HCT116 (cell line): ENCODE results near the gene CADPS2. TPM values are rescaled to one million over a fixed set of nuclear protein-coding genes. Genes with fewer than 3 reads are reported as not detected.

Source experiments
- ATAC-seq: fragments of 200-7000 bp; cut with Tn5 transposase; 2 replicates; pipeline ENCODE4 v1.9.1; 2020; ENCODE audit warnings: mild to moderate bottlenecking, moderate library complexity
- BruUV-seq: library from RNA; stranded (reverse); fragments of 400-500 nt; replicated peaks from 2 replicates; lab custom pipeline; 2021; lab: Mats Ljungman, UMichigan
- CTCF ChIA-PET: fragments of 300-600 bp; sonication (Branson Sonifier 250); formaldehyde crosslinking; loops from one replicate; lab custom pipeline; 2021; ENCODE audit warnings: antibody characterized with exemption; lab: Charles Lee
- POLR2A ChIA-PET: fragments of 300-600, 350-600 bp; sonication (Branson Sonifier 250); formaldehyde crosslinking; loops from one replicate; lab custom pipeline; 2021; ENCODE audit warnings: antibody characterized with exemption; lab: Charles Lee
- RAD21 ChIA-PET, 2 experiments: fragments of 300-600 bp; sonication (Branson Sonifier 250); formaldehyde crosslinking; loops; one replicate each; lab custom pipeline; 2023; ENCODE audit warnings: low total read pairs in 2 of 2; ENCODE audit not compliant: uncharacterized antibody in 2 of 2, unreplicated experiment in 2 of 2, low non-redundant PET in 1 of 2; lab: Charles Lee
- DNase-seq: peaks from one replicate; pipeline ENCODE4 v3.0.0-alpha.2; 2010; ENCODE audit warnings: low read depth, low spot score
- H2AFZ ChIP-seq: fragments of 200-600 bp; shearing (Covaris generic), sonication (generic); 2 replicates; pipeline ENCODE4 v1.6.1; 2017; ENCODE audit warnings: low read depth, mixed run types, mixed read lengths, antibody characterized with exemption, low read length; ENCODE audit not compliant: poor library complexity, severe bottlenecking
- H3K27ac ChIP-seq: 2 replicates; pipeline ENCODE4 v1.5.1; 2012; ENCODE audit warnings: low read depth, low read length
- H3K27me3 ChIP-seq: fragments of 200-600 bp; sonication (generic); 2 replicates; pipeline ENCODE4 v1.6.1; 2016; ENCODE audit warnings: mixed run types, low read length, mixed read lengths; ENCODE audit not compliant: insufficient read depth
- H3K36me3 ChIP-seq, 2 experiments: fragments of 200-500 bp in 1 of 2; fragments of 200-600 bp in 1 of 2; sonication (Bioruptor generic) in 1 of 2; sonication (generic) in 1 of 2; 2 replicates each; pipeline versions ENCODE4 v1.5.1 to v1.6.1; 2014 to 2016; ENCODE audit warnings: low read length in 2 of 2, inconsistent platforms in 1 of 2, mixed read lengths in 1 of 2, mixed run types in 1 of 2; ENCODE audit not compliant: insufficient read depth in 2 of 2, control insufficient read depth in 1 of 2
- H3K4me1 ChIP-seq, 2 experiments: fragments of 200-600 bp in 1 of 2; sonication (generic) in 1 of 2; 2 replicates each; pipeline versions ENCODE4 v1.5.1 to v1.6.1; 2012 to 2017; ENCODE audit warnings: low read length in 2 of 2, inconsistent platforms in 1 of 2, mild to moderate bottlenecking in 1 of 2, mixed read lengths in 1 of 2, mixed run types in 1 of 2, moderate library complexity in 1 of 2; ENCODE audit not compliant: insufficient read depth in 2 of 2, control insufficient read depth in 1 of 2
- H3K4me2 ChIP-seq: fragments of 200-600 bp; sonication (generic); 2 replicates; pipeline ENCODE4 v1.6.1; 2017; ENCODE audit warnings: mixed run types, low read length, mixed read lengths
- H3K4me3 ChIP-seq, 2 experiments: fragments of 200-600 bp in 1 of 2; sonication (generic) in 1 of 2; replicated peaks in 1 of 2; 2 replicates each; pipeline ENCODE4 v1.5.1; 2011 to 2016; ENCODE audit warnings: low read length in 2 of 2, control low read depth in 1 of 2, low read depth in 1 of 2, mild to moderate bottlenecking in 1 of 2, mixed read lengths in 1 of 2, mixed run types in 1 of 2
- H3K79me2 ChIP-seq: fragments of 200-600 bp; sonication (generic); 2 replicates; pipeline ENCODE4 v1.6.1; 2017; ENCODE audit warnings: mild to moderate bottlenecking, mixed run types, low read length, moderate library complexity, mixed read lengths; ENCODE audit not compliant: insufficient read depth
- H3K9ac ChIP-seq: fragments of 200-600 bp; sonication (generic); 2 replicates; pipeline ENCODE4 v1.6.1; 2016; ENCODE audit warnings: low read length, mixed read lengths
- H3K9me2 ChIP-seq: fragments of 200-600 bp; sonication (generic), shearing (Covaris generic); 2 replicates; pipeline ENCODE4 v1.6.1; 2017; ENCODE audit warnings: mixed run types, mild to moderate bottlenecking, moderate library complexity; ENCODE audit not compliant: insufficient read depth
- H3K9me3 ChIP-seq, 2 experiments: fragments of 200-500 bp in 1 of 2; fragments of 200-600 bp in 1 of 2; sonication (Bioruptor generic) in 1 of 2; sonication (generic) in 1 of 2; 2 replicates each; pipeline ENCODE4 v1.6.1; 2014 to 2017; ENCODE audit warnings: low read length in 2 of 2, mixed read lengths in 2 of 2, inconsistent platforms in 1 of 2, low read depth in 1 of 2, mild to moderate bottlenecking in 1 of 2, mixed run types in 1 of 2, moderate library complexity in 1 of 2; ENCODE audit not compliant: control insufficient read depth in 1 of 2, insufficient read depth in 1 of 2
- H4K20me1 ChIP-seq: fragments of 200-600 bp; sonication (generic), shearing (Covaris generic); 2 replicates; pipeline ENCODE4 v1.6.1; 2017; ENCODE audit warnings: mixed run types, mild to moderate bottlenecking, moderate library complexity; ENCODE audit not compliant: insufficient read depth
- EZH2phosphoT487 ChIP-seq: fragments of 200-600 bp; IDR thresholded peaks from 2 replicates; pipeline ENCODE4 v1.6.1; 2018; ENCODE audit warnings: antibody characterized with exemption, borderline replicate concordance
- FOSL1 ChIP-seq: IDR thresholded peaks from 2 replicates; pipeline ENCODE4 v1.6.1; 2012; ENCODE audit warnings: low read depth
- POLR2A ChIP-seq: IDR thresholded peaks from 2 replicates; pipeline ENCODE4 v1.7.0; 2011; ENCODE audit warnings: borderline replicate concordance; ENCODE audit not compliant: insufficient read depth, insufficient read length; ENCODE audit errors: extremely low read depth
- POLR2AphosphoS5 ChIP-seq: IDR thresholded peaks from 2 replicates; pipeline ENCODE4 v1.6.1; 2011; ENCODE audit warnings: mild to moderate bottlenecking, low read depth, low read length, moderate library complexity
- SP1 ChIP-seq: IDR thresholded peaks from 2 replicates; pipeline ENCODE4 v1.6.1; 2012; ENCODE audit warnings: low read depth
- intact Hi-C: fragments of 100-400 bp; cut with micrococcal nuclease; formaldehyde crosslinking; loops from 2 replicates; pipeline ENCODE4 v1.10.0; 2022
- total RNA-seq: library from RNA; stranded (reverse); gene quantifications from one replicate; pipeline ENCODE4 v1.2.1, GENCODE V29; 2021; ENCODE audit not compliant: unreplicated experiment

Gene CADPS2
- total RNA-seq, 1 experiment from 2014 or later = 7.5 TPM

DNA sequence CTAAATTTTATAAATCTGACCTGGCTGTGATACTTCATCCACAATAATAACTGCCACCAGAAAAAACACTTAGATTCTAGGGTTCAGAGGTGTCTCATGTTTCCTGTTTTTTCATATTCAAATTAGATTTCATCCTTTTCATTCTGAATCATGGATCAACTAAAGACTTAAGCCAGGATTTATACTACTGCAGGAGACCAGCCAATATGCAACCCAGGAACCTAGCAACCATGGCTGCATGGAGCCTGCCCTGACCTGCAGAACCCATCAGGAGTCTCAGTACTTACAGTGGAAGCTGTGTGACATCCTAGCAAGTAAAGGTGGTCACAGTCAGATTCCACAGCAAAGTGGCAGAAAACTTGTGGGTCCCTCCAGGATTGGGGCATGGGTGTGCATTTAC is 143.0 kb downstream of the CADPS2 start:
- DNase-seq = no peak
- Histone ChIP-seq H3K27ac (no peak overlapping the region), H4K20me1 (no peaks in the 10 kb centered on the region), H3K36me3 (no peaks in the 10 kb centered on the region), H3K9ac (no peak overlapping the region), H3K27me3 (no peaks in the 10 kb centered on the region), H3K4me3 (no peak overlapping the region), H3K9me3 (no peaks in the 10 kb centered on the region), H2AFZ (no peak overlapping the region), H3K4me2 (no peak overlapping the region), H3K9me2 (no peaks in the 10 kb centered on the region), H3K79me2 (no peaks in the 10 kb centered on the region), H3K4me1 (no peaks in the 10 kb centered on the region)
- no peak for ATAC-seq
- BruUV-seq = no TSS peak
- intact Hi-C loops = no loop called here
- RAD21 ChIA-PET = no interaction called here
- TF ChIP-seq FOSL1 (no peak), POLR2AphosphoS5 (no peak), SP1 (no peak), EZH2phosphoT487 (no peak)
- POLR2A ChIA-PET = no interaction called here
- CTCF ChIA-PET = no interaction called here

- Histone ChIP-seq H3K27me3 (no peaks in the 10 kb centered on the region), H4K20me1 (no peaks in the 10 kb centered on the region), H3K79me2 (no peaks in the 10 kb centered on the region), H3K9ac (no peak overlapping the region), H3K4me2 (no peak overlapping the region), H3K9me3 (no peaks in the 10 kb centered on the region), H3K4me3 (no peak overlapping the region), H3K27ac (no peak overlapping the region), H3K36me3 (no peaks in the 10 kb centered on the region), H2AFZ (no peak overlapping the region), H3K9me2 (no peaks in the 10 kb centered on the region), H3K4me1 (no peaks in the 10 kb centered on the region)
- ChIA-PET POLR2A (interaction anchor here (0.7 kb wide), 1 partner anchor 90 kb away, joined by 3 read pairs; no protein-coding TSS in a partner anchor), RAD21 (no interaction called here), CTCF (no interaction called here)
- intact Hi-C loops = no loop called here
- no peak for DNase-seq
- TF ChIP-seq FOSL1 (no peak), POLR2A (no peak)
- no TSS peak for BruUV-seq
- no peak for ATAC-seq
Observed at GRCh38 chr7:122738947-122739346, 147.3 kb downstream of the CADPS2 start.
